ENCODE data around the gene SPDYC.

The SPDYC gene

GRCh38 chr11:65134240-65134951 is 35.6 kb upstream of the SPDYC start, which contains the start of gene SYVN1:
Gene SYVN1 (minus strand): TSS chr11:65134519. CDS start chr11:65133601, 918 bp downstream.
- TF ChIP-seq CTCF (IDR thresholded peaks at IDR 0.05; ENCODE audit: low read depth, low read length, missing control alignments), result no peak
- peak; percentile 60 for DNase-seq (ENCODE audit: low read depth)
- in situ Hi-C loops (cut with HindIII; ENCODE audit: low sequenced_read_pairs), result no loop called here
- peak within 1 kb of the TSS; percentile 78 for H3K4me3 ChIP-seq (ENCODE audit: low read depth, low read length)

GRCh38 chr11:65134952-65135632 is 34.9 kb upstream of the SPDYC start:
- in situ Hi-C loops (cut with HindIII; ENCODE audit: low sequenced_read_pairs), result no loop called here
- TF ChIP-seq CTCF (IDR thresholded peaks at IDR 0.05; ENCODE audit: low read depth, low read length, missing control alignments), result no peak
- H3K4me3 ChIP-seq (ENCODE audit: low read depth, low read length), result peak overlapping the region; percentile 78
- DNase-seq (ENCODE audit: low read depth), result peak; percentile 94

GRCh38 chr11:65135633-65136145 is 34.3 kb upstream of the SPDYC start:
- in situ Hi-C loops (cut with HindIII; ENCODE audit: low sequenced_read_pairs), result no loop called here
- no peak for TF ChIP-seq CTCF (IDR thresholded peaks at IDR 0.05; ENCODE audit: low read depth, low read length, missing control alignments)
- H3K4me3 ChIP-seq (ENCODE audit: low read depth, low read length), result peak overlapping the region; percentile 78
- no peak for DNase-seq (ENCODE audit: low read depth)

- DNase-seq (ENCODE audit: low read depth), result no peak
- in situ Hi-C loops (cut with HindIII; ENCODE audit: low sequenced_read_pairs), result no loop called here
- H3K4me3 ChIP-seq (ENCODE audit: low read depth, low read length), result no peak overlapping the region
- TF ChIP-seq CTCF (IDR thresholded peaks at IDR 0.05; ENCODE audit: low read depth, low read length, missing control alignments), result no peak
Observed at GRCh38 chr11:65136515-65137096, 33.4 kb upstream of the SPDYC start.

- H3K4me3 ChIP-seq (ENCODE audit: low read depth, low read length), result no peak overlapping the region
- in situ Hi-C loops (cut with HindIII; ENCODE audit: low sequenced_read_pairs), result no loop called here
- TF ChIP-seq CTCF (IDR thresholded peaks at IDR 0.05; ENCODE audit: low read depth, low read length, missing control alignments), result no peak
- DNase-seq (ENCODE audit: low read depth), result no peak
Observed at GRCh38 chr11:65141896-65142494, 28.0 kb upstream of the SPDYC start.

- TF ChIP-seq CTCF (IDR thresholded peaks at IDR 0.05; ENCODE audit: low read depth, low read length, missing control alignments), result no peak
- H3K4me3 ChIP-seq (ENCODE audit: low read depth, low read length), result no peak overlapping the region
- no peak for DNase-seq (ENCODE audit: low read depth)
- in situ Hi-C loops (cut with HindIII; ENCODE audit: low sequenced_read_pairs), result no loop called here
Observed at GRCh38 chr11:65147352-65148075, 22.5 kb upstream of the SPDYC start.
